ENCODE data around the gene RIPK1.

DNA sequence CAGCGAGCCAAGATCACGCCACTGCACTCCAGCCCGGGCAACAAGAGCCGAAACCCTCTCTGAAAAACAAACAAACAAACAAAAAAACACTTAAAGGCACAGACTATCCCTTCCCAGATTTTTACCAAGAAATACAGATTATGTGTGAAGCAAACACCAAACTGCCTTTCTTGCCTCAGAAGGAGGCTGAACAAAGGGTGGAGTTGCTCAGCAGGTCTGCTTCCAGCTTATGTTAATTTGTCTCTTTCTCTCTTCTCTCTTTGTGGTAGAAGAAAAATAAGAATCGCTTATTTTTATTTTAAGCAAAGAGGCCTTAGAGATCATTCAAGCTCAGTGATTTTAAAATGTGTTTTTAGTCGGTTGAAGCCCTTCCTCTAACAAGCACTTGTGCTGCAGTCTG is 74.9 kb downstream of the RIPK1 start:
- TF ChIP-seq CTCF (IDR thresholded peaks at IDR 0.05; ENCODE audit: low read length), result no peak
- TF ChIP-seq EZH2 (IDR thresholded peaks at IDR 0.05; ENCODE audit: borderline replicate concordance, low read length), result no peak

Data from OCI-LY1 (cell line).